GM18498 (cell line): ENCODE results near the gene SERPINB10.

Source experiments
- ATAC-seq: cut with Tn5 transposase; IDR thresholded peaks from one replicate; pipeline ENCODE4 v1.9.1; 2021; ENCODE audit warnings: mild to moderate bottlenecking, moderate library complexity; ENCODE audit not compliant: unreplicated experiment

SERPINB10 gene, protein sequence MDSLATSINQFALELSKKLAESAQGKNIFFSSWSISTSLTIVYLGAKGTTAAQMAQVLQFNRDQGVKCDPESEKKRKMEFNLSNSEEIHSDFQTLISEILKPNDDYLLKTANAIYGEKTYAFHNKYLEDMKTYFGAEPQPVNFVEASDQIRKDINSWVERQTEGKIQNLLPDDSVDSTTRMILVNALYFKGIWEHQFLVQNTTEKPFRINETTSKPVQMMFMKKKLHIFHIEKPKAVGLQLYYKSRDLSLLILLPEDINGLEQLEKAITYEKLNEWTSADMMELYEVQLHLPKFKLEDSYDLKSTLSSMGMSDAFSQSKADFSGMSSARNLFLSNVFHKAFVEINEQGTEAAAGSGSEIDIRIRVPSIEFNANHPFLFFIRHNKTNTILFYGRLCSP

DNA sequence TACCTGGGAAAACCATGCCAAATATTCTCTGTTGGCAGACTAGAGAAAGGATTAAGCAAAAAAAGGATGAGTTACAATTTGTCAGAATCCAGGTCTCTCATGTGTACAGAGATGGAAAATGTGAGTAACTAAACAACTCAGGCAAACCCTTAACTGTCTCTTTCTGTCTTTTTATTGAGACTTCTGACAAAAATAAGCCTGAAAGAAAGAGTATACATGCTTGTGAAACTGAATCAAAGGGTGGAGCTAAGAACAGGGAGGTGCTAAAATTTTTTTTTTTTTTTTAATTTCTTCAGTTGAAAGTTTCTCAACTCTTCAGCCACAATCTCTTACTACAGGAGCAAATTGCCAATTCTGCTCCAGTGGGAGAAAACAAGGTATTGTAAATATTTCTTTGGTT, at the start of gene SERPINB10:
Gene SERPINB10, plus strand, starts transcription at position 295 of the 400 bp plus-strand sequence. CDS start 7,553 bp downstream, outside the sequence.
- peak; percentile 68 for ATAC-seq

DNA sequence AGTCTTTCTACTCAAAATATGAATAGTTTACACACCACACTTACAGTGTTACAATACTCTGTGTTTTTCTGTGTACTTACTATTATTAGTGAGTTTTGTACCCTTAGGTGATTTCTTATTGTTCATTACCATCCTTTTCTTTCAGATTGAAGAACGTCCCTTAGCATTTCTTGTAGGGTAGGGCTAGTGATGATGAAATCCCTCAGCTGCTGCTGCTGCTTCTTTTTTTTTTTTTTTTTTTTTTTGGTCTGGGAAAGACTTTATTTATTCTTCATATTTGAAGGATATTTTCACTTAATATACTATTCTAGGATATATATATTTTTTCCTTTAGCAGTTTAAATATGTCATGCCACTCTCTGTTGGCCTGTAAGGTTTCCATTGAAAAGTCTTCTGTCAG, 49.3 kb upstream of the SERPINB10 start:
- no peak for ATAC-seq

DNA sequence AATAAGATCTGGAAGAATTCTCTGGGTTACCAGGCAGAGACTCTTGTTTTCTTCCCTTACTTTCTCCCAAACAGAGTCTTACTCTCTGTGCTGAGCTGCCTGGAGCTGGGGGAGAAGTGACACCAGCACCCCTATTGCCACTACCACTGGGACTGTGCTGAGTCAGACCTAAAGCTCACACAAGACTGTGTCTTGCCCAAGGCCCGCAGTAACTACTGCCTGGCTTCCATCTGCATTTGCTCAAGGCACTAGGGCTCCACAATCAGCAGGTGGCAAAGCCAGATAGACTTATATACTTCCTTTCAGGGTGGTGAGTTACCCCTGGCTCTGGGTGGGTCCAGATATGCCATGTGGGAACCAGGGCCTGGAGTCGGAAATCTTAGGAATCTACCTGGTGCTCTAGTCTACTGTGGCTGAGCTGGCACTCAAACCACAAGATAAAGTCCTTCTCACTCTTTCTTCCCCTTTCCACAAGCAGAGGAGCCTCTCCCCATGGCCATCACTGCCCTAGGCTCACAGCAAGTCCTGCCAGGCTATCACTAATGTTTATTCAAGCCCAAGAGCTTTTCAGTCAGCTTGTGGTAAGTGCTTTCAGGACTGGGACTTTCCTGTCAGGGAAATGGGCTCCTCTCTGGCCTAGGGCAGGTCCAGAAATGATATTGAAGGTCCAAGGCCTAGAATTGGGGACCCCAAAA, 47.8 kb upstream of the SERPINB10 start:
- ATAC-seq: no peak

DNA sequence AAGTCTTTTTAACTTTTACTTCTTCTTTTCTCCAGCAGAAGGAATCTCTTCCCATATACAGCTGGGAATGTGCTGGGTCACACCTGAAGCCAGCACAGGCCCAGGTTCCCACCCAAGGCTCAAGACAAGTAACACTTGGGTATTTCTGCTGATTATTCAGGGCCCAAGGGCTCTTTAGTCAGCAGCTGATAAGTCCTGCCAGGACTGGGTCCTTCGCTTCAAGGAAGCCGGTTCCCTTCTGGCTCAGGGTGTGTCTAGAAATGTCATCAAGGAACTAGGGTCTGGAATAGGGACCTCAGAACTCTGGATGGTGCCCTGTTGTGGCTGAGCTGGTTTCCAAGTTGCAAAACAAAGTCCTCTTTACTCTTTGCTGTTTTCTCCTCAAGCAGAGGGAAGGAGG, 47.2 kb upstream of the SERPINB10 start:
- ATAC-seq: no peak

DNA sequence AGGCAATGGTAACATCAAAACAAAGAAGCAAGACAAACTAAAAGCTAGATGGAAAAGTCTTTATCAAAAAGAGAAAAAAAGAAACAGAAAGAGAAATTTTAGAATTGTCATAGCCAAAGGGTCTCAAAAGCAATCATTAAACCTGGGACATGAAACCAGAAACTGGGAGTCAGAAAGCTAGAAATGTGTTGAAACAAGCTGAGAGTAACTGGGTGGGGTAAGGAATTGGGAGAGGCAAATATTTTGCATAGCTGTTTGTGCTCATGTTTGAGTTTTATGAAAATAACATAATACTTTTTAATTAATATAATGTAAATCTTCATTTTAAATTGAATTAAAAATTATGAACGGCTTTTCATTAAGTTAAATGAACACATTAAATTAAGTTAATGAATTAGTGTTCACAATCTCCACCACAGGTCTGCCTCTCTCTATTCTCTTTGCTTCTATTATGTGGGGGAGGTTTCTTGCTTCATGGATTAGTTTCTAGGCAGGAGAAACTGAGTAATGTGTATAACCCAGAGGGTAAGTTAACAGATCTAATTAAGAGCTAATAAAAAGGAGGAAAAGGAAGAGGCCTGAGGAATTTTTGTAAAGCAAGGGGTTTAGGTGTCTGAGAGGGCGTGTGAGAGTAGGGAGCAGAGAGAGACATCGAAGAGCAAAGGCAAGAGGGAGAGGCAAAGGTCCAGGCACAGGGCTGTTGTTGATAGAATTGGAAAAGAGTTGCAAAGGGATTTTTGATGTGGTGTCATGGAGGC, 40.2 kb upstream of the SERPINB10 start:
- no peak for ATAC-seq

DNA sequence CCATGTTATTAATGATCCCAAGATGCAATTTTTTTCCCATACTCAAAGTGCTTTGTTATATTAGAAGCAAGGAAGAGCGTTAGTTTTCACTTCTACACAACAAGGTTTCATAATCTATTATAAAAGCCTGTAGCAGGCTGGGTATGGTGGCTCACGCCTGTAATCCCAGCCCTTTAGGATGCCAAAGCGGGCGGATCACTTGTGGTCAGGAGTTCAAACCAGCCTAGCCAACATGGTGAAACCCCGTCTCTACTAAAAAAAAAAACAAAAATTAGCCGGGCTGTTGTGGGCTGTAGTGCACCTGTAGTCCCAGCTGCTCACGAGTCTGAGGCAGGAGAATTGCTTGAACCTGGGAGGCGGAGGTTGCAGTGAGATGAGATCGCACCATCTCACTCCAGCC, 39.2 kb upstream of the SERPINB10 start:
- ATAC-seq: no peak

DNA sequence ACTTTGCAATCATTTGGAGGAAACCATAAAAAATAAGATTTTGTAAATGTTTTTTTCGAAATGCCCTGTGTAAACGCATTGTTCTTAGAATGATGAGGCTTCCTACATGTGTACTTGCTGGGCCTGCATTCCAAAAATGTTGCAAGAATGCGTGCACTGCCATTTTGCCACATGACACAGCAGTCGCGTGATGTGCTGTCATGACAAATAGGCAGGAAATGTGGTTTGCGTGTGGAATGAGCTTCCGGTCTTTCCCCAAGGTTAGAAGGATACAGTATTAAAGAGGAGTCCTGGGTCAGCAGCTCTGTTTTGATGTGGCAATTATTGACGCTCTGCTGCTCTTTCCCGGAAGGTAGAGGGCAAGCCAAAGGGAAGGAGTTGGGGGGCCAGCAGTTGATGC, 38.4 kb upstream of the SERPINB10 start:
- no peak for ATAC-seq

DNA sequence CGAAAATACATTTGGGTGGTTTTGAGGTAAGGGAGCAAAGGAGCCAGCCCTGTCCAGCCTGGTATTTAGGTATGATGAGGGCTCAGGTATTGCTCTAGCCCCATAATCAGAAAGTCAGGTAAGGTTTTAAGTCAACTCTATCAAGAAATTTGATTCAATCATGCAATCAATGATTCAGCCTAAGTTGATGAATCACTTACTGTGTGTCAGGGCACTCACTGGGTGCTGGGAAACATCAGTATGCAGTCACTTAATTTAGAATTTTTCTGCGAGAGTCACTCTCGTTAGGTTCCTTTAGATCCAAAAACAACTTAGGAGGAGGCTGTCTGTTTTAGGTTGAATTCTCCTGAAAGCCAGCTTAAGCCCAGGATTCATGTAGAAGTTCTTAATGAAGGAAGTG, 37.9 kb upstream of the SERPINB10 start:
- no peak for ATAC-seq

DNA sequence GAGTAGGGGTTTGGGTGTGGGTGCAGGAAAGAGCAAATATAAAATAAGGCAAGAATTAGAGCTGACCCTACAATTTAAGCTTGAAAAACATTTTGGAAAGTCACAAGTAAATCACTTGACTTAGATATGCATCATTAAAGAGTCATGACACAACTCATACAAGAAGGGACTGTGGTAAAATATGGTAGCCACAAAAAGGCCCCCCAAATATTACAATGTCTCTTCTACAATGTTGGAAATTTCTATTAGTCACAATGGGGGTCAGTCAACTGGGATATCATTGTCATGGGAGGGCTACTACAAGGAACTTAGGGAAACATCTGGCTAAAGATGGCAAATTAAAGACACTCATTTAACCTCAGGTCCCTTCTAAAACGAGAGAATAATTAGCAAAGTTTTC, 35.9 kb upstream of the SERPINB10 start:
- no peak for ATAC-seq

DNA sequence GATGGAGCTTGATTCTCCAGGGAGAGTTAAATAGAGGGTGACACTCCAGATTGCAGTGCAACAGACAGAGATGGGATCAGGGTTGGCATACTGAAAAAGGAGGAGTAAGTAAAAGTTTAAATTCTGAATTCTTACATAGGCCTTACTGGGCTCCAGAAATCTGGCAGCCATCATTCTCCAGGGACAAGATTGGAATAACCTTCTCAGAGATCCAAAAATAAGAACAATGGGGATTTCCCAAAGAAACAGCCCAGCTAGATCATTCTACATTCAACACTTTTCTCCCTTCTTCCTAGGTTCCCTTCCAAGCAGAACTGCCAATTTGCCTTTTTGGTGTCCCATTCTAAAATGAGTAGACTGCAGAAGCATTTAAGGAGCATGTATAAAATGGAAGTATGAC, 35.2 kb upstream of the SERPINB10 start:
- ATAC-seq: no peak

DNA sequence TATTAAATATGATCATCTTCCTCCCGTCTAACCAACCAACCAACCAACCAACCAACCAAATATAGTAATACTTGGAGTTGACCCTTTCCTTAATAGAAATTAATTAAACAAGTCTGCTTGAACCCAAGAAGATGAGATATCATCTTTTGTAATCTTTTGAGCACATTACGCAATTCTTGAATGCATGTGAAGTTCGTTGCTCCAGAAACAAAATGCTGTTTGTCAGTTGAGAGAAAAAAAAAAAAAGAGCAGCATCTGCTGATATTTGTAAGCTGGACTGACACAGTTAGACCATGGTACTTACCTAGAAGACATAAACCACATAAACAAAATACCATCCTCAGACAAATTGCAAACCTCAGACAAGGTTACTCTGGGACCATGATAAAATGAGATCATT, 29.4 kb upstream of the SERPINB10 start:
- no peak for ATAC-seq

DNA sequence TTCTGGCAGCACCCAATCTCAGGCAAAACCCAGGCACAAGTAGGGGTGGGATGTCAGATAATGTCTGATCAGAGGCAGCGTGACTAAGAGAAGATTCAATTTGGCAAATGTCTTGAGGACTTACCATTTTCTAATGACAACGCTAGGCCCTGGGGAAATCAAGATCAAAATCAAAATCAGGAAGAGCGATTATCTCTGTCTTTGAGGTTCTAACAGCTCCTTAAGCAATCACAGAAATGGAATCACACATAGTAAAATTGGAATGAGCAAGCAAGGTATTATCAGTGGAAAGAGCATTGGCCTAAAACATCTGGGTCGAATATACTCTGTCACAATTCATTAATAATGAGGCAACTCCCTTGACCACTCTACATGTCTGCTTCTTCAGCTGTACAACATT, 28.8 kb upstream of the SERPINB10 start:
- ATAC-seq: no peak

DNA sequence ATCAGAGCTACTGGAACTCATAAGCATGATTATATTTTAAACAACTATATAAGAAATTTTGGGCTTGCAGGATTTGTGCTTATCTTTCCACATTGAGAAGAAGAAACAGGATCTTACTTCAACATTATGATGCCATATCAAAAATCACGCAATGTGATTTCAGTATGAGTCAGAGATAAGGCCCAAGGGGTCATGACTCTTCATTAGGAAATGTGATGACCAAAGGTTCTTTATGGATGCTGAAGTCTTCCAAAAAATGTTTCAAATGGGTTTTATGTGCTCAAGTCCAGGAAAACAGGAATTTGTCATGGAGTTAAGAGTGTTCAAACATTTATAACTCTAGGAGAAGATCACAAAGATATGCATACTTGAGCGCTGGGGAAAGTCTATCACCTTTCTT, 28.0 kb upstream of the SERPINB10 start:
- no peak for ATAC-seq

DNA sequence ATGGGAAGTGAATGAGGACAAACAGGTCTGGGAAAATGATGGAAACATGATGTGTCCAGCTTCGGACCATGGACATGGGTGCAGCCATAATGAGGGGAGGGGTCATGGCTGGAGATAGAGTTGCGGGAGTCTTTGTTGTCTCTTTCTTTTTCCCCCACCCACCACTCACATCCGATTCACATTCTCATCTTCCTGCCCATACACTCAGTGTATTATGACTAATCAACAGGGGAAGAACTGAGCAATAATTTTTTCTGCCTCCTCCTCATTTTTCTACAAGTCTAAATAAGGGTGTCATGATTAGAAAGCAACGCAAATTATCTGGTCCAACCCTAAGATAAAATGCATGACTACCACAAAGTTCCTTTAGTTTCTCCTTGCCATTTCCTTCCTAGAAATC, 25.9 kb upstream of the SERPINB10 start:
- no peak for ATAC-seq

DNA sequence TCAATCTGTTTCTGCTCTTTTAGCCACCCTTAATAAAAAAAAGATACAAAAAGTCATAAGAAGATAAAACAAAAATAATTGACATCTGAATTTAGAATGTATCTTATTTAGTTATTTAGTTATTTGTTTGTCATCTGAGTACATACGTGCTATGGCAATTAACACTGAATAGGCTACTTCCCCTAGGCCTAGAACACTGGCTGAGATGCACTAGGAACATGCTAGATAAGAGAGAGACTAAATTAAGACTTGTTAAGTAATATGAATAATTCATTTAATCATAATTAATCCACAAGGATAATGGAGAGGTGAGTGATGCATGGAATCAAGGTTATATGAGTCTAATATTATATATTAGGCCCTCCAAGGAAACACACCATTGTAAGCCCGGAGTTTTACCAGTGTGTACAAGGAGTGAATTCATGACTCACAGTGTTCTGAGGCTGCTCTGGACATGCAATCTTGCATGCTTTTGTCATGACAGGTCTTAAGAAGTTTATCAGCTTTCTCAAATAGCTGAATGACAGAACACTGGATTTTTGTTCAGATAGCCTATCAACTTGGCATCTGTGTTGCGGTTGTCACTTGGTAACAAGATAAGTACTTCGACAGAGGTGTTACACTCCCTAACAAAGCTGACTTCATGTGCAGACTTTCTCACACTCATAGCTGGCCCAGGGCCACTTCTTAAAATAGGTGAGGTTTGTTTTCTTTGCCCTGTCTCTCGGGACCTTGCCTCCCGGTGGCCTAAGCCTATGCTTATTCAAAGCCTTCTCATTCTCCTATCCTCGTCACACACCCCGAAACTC, 25.2 kb upstream of the SERPINB10 start:
- ATAC-seq: no peak

DNA sequence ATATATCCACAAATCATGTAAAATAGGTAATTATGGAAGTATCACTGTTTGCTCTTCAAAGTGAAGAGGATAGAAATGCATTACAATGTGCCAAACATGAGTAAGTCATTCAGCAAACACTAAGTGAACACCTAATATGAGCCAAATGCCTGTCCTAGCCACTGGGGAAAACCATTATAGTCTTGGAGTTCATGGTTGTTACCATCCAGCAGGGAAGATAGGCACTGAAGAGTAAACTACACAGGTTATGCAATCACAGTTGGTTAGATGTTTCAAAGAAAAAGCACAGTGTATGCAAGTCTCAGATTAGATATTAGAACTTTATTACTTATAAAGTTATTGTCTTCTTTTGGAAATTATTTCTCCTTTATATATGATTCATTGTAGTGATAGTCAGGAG, 24.1 kb upstream of the SERPINB10 start:
- no peak for ATAC-seq

DNA sequence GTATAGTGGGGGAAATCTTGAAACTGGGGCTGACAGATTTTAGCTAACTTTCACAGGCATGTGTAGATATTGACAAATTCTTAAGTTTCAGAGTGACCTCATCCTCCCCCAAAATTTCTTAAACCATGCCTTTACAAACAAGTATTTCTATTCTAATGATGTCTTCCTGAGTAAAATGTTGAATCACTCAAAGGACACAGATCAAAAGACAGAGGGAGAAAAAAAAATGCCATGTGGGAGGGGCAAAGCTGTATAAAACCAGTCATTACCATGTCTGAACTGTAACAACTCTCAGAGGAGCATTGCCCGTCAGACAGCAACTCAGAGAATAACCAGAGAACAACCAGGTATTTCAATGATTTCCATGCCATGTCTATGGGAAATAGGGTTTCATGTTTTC, 20.3 kb upstream of the SERPINB10 start, which contains the start of gene SERPINB2:
Gene SERPINB2, plus strand, starts transcription at position 282 of the 400 bp plus-strand sequence. CDS start 3,740 bp downstream, outside the sequence.
- no peak for ATAC-seq

DNA sequence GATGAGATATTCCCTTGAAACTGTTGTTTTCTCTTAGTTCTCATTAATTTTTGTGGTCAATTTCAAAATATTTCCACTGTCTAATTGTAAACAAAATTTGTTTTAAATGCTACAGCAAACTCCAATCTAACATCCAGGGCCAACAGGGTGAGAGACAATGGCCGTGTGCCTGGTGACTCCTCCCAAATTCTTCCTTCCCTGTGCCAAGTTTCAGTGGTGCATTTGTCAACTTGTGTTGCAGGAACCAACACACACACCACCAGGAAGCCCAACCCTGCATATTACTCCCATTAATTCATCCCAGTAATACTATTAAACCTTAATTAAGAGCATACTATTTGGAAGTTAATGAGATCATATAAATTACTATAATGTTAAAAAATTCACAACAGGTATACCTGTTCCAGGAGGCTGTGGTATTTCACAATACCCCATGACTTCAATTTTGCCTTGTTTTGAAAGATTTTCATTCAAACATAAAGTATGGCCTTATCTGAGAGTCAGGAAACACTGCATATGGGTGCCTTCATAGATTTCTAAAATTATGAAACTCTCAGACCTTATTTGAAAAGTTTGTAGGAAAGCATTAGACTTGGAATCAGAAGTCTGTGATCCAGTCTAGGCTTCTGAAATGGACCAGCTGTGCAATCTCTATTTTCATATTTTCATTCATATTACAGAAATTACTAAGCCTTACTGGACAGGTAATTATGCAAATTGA, 19.1 kb upstream of the SERPINB10 start:
- no peak for ATAC-seq

DNA sequence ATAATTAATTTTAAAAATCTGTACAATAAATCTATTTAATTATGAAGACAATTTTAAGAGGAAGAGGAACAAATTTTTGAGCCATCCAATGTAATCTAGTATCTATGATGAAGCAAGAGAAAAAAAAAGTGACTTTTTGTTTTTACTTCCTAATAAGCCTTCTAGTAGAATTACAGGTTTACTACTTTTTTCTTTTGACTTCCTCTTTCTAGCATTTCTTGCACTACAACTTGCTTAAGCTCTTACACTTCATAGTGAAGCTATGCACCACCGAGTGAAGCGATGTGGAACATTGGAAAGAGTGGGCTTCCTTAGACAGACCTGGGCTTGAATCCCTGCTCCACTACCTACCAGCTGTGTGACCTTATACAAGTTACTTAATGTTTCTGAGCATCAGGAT, 18.1 kb upstream of the SERPINB10 start:
- no peak for ATAC-seq
